ENCODE results near the gene TPP1.

The TPP1 gene

DNA sequence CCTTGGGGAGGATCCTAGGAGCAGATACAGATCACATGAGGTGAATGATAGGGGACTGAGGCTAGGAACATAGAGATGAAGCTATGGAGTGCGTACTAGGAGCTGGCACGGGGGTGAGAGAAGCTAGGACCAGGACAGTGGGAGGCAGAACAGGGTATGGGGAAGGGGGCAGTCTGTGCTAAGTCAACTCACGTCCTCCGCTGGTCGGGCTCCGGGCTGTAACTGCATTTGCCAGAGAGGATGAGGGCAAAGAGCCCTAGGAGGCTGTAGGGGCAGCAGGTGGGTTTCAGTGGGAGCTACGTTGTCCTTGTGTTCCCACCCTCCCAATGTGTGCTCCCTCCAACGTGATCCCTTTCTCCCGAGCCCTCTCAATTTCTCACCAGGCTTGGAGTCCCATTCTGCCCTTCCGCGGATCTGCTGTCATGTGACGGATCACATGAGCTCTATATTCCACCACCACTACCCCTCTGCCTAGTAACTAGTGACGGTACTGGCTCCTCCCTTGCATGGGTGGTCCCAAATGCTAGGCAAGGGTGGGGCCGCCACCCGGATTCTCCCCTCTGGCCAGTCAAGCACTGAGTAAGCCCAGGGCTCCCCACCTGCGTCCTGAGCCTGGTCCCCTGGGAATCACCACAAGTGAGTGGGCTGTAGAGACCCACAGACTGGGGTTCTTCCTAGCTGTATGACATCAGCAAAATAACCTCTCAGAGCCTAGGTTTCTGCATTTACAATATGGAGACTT is at the start of gene TPP1:
Gene TPP1, minus strand, starts transcription at position 419 of the 742 bp plus-strand sequence. Its CDS starts 22 bp downstream, at position 397.
- DNase-seq = peak; percentile 88

DNA sequence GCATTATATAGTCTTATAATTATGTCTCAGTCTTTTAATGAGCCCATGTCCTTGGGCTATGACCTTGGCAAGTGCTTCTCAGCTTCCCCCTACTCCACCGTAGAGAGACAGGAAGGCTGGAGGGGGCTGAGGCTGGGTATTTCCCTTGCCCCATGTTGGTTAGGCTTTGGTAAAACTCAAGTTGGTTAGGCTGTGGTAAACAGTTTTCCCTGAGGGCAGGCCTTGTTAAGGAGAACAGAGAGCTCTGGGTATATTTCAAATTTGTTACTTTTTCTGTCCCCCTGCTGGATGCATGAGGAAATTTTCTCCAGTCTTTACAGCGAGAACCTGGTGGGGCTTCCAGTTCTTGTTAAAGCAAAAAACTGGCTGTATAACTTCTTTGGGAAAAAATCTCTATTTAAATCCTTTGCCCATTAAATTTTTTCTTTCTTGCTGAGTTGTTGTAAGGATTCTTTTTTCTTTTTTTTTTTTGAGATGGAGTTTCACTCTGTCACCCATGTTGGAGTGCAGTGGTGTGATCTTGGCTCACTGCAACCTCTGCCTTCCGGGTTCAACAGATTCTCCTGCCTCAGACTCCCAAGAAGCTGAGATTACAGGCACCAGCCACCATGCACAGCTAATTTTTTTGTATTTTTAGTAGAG is 48.6 kb upstream of the TPP1 start:
- no peak for DNase-seq

DNA sequence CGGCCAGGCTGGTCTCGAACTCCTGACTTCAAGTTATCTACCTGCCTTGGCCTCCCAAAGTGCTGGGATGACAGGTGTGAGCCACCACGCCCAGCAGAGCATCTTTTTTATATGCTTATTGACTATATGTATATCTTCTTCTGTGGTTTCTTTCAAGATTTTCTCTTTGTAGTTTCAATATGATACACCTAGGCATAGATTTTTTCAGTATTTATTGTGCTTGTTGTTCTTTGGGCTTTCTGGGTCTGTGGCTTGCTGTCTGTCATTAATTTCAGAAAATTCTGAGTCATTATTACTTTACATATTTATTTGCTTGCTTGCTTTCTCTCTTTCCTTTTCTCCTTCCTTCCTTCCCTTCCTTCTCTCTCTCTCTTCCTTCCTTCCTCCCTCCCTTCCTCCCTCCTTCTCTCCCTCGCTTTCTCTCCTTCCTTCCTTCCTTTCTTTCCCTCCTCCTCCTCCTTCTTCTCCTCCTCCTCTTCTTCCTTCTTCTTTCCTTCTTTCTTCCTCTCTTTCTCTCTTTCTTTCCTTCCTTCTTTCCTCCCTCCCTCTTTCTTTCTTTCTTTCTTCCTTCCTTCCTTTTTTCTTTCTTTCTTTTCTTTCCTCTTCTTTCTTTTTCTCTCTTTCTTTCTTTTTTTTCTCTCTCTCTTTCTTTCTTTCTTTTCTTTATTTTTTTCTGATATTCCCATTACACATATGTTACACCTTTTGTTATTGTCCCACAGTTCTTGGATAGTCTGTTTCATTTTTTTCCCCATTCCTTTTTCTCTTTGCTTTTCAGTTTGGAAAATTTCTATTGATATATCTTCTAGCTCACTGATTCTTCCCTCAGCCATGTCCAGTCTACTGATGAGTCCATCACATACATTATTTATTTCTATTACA is 47.3 kb upstream of the TPP1 start:
- no peak for DNase-seq

DNA sequence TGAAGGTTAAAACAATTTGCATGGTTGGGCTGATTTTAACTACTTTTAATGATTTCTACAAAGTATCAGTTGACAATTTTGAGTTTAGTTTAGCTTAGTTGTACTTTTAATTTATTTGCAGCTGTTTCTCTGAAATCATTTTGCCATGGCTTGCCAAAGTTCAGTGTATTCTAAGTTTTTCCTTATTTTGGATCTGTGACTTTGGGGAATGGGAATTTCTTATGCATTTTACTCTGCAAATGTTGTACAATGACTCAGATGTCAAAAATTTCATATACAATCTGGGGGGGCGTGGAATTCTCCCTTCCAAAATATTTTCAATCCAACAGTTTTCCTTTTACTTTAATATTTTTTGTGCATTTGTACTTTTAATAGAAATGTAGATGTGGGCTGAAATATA is 45.3 kb upstream of the TPP1 start:
- no peak for DNase-seq

DNA sequence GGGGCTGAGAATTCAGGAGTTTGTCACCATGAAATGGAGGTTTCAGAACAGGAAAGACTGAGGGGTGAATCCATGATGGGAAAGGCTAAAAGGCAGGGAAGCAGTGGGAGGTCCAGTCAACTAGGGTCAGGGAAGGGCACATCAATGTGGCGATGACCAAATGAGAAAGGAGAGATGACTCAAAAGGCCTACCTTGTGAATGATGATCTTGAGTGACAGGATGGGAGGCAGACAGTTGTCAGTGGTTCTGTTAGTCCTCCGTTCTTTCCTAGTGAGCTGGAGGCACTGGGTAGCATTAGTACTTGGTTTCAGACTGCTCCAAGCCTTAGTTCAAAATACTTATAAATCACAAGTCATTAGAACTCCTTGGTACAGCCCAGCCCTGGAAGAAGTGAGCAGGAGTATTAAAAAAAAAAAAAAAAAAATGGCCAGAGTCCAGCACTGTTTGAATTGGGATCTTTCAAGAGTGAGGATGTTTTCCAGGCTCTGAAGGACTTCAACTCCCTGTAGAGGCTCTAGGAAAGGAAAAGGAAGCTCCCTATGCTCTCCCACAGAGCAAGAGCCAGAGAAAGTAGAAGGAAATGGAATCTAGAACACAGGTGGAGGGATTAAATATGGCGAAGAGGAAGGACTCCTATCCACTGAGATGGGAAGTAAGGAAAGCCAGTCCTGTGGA is 44.7 kb upstream of the TPP1 start:
- DNase-seq = no peak

DNA sequence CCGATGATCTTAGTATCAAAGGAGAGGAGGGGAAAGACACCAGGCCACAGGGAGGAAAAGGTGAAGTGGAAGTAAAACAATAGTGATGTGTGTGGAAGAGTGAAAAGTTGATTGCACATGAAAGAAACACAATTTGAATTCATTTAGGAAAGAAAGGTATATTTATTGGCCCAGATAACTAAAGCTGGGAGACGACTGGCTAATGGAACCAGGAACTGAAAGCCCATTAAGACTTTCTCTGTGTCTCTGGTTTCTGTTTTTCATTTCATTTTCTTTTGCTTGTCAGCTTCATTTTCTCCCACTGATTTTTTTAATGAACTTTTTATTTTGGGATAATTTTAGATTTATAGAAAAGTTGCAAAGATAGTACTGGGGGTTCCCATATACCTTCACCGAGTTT is 41.5 kb upstream of the TPP1 start:
- no peak for DNase-seq

DNA sequence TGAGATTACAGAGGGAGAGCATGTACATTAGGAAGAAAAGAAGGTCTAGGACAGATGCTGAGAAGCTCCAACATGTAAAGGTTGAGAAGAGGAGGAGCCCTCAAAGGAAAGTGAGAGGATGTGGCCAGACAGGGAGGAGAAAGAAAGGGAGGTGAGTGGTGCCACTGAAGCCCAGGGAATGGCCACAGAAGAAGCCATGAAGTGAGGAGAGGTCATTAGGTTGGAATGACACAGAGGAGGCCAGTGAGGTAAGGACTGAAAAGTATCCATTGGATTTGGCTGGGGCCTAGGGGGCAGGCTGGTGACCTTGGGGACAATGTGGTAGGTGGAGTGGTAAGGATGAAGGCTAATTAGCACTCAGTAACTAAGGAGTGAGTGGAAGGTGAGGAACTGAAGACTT is 39.4 kb upstream of the TPP1 start:
- no peak for DNase-seq

DNA sequence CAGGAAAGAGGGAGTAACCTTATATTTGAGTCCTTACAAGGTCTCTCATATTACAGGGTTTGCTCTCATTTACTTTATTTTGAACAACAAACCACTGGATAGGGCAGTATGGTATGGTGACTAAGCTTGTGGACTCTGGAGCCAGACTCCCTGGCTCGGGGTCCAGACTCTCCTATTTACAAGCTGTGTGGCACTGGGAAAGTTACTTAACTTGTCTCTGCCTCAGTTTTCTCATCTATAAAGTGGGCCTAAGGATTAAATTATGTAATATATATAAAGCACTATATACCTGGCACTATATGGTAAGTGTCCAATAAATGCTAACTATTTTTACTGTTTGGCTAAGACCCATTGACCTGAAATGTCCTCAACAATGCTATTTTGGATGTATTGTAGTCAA is 38.1 kb upstream of the TPP1 start:
- no peak for DNase-seq

DNA sequence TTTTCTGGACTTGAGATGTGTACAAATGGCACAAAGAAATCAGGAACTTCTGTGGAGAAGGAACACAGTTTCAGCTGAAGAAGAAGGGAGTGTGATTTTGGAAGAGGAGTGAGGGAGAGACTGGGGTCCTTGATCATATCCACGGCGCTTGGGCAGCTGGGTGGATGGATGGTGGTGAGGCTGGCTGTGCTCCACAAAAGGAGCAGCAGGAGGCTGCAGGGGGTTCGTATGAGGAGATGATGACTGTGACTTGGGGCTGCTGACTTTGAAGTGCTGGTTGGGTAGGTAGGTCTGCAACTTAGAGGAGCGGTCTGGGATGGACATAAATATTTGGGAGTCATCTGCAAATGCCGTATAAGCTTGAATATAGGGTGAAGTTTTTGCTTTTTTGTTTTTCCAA is 37.7 kb upstream of the TPP1 start:
- DNase-seq = no peak

DNA sequence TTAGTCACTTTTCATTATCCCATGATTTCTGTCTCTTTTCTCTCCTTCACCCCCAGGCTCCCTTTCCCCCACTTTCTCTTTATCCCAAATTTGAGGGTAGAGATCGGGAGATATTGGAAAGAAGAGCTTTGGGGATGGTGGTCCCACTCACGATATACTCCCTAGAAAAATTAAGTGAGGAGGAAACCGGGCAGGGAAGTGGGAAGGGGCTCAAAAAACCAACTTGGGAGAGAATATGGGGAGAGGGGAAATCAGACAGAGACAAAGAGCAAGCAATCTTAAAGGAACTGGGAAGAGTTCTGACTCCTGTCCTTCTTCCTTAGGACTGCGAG is 37.3 kb upstream of the TPP1 start:
- no peak for DNase-seq

DNA sequence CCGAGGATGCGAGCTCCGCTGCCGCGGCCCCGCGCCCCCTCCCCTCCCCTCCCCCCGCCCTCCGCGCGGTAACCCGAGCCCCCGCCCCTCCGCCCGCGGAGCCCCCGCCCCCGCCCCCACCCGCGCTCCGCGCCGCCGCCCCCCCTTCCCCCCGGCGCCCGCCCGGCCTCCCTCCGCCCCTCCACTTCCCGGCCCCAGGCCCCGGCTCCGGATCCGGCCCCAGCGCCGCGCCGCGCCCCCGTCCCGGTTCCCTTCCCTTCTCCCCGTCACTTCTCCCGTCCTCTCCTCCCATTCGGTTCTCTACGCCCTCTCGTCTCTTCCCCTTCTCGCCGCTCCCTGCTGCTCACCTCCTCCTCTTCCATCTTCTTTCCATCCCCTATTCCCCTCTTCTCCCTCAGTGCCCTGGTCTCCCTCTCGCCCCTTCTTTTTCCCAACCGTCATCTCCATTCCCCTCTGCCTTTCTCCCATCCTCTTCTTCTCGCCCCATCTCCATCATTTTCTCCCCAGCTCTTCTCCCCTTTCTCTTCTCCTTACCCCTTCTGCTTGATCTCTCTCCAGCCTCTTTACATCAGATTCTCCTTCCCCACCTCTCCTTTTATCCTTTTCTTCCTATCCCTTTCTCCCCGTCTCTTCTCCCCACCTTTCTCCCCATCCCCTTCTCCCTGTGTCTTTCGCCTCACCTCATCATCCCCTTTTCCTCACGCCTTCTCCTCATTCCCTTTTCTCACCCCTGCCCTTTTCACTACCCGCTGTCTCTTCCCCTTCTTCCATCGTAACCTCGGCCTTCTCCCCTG is 36.8 kb upstream of the TPP1 start, which contains the start of gene DCHS1:
Gene DCHS1, minus strand, starts transcription at position 20 of the 794 bp plus-strand sequence. CDS start 14,196 bp downstream, outside the sequence.
- no peak for DNase-seq

DNA sequence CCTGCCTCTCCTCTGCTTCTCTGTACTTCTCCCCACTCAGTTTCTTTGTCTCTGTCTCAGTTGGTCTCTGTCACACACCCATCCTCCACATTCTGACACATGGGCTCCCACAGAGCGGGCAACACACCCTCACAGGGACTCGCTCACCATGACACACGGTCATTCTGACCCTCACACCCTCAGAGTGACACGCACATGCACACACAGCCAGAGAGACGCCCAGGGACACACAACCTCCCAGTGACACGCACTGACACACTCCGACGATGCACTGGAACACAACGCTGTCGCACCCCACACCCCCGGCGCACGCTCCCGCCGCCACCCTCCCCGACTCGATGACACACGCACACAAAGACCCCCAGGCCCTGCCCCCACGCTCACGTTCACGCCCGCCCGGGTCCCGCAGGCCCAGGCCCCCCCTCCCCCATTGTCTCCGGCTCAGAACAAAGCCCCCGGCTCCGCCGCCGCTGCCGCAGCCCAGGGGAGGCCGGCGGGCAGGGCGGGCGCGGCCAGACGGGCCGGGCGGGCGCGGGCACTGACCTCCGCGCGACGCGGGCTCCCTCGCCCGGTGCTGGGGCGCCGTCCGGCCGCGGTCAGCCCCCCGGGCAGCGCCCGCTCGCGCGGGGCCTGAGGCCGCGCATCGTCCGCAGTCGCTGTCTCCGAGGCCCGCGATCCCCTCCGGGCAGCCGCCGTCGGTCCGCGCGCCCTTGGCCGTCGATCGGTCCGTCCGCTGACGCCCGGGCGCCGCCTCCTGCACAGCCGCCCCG is 36.0 kb upstream of the TPP1 start:
- no peak for DNase-seq

DNA sequence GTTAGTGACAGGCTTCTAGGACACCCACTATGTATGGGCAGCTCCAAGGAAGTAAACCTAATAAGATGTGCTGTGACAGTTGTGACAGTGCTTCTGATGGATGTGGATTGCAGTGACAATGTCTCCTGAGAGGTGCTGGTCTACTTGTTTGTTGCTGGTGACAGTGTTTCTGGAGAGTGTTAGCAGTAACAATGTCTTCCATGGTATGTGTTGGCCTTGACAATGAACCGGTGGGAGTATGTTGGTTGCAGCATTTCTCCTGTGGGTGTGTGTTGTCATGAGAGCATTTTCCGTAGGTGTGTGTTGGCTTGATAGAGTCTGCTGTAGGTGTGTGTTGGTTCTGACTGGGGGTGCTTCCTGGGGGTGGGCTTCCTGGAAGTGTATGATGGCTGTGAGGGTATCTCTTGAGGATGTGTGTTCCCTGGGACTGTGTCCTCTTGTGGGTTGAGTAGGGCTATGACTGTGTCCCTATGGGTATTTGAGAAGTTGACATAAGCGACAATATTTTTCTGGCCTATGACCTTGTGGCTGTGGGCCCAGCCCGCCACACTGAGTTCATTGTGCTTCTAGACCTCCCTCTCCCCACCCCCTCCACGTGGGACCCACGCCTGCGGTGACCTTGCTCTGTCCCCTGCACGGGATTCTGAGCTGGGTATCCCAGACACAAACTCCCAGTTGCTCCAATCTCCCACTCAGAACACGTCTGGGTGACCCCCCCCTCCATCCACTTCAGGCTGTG is 35.2 kb upstream of the TPP1 start:
- no peak for DNase-seq

DNA sequence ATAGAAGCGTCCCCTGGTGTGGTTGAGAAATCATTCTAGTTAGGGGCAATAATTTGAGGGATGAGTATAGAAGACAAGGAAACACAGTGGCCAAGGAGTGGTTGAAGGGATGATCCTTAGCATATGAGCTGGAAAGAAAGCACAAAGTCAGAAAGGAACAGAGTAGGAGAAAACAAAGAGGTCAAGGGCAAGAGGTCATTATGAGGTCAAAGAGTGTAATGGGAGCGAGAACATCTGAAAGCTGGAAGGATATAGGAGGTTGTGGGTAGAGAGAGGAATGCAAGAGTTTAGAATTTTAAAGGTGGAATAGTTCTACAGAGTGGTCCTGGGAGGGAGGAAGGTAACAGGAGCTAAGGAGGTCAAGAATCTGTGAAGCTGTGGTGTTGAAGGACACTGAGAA is 34.4 kb upstream of the TPP1 start:
- DNase-seq = no peak

DNA sequence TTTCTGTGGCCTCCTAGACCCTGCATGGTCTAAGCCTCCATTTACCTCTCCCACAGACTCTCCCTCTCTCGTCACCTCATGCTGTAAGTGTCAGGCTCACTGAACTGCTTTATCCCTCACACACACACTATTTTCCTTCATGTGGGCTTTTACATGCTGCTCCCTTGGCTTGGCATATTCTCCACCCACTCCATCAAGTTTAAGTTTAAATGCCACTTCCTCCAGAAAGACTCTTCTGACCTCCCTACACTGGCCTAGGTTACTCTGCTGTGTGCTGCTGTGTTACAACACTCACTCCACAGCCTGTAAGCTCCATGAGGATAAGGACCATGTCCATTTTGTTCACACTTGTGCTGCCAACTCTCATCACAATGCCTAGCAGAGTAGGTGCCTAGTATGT is 33.9 kb upstream of the TPP1 start:
- DNase-seq = no peak

DNA sequence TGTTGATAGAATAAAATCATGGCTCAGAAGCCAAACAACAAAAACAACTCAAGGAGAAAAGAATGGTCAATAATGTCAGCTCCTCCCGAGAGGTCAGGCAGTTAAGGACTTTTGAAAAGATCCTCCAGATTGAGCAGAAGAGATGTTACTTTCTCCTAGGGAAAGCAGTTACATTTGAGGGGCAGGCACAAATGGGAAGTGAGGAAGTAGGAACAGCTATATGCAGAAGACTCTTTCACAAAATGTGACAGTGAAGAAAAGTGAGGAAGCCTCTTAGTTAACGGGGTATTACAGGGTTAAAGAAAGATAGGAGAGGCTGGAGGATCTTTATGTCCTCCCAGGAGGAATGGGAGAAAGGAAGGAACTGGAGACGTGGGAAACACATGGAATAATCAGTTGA is 33.0 kb upstream of the TPP1 start:
- no peak for DNase-seq

DNA sequence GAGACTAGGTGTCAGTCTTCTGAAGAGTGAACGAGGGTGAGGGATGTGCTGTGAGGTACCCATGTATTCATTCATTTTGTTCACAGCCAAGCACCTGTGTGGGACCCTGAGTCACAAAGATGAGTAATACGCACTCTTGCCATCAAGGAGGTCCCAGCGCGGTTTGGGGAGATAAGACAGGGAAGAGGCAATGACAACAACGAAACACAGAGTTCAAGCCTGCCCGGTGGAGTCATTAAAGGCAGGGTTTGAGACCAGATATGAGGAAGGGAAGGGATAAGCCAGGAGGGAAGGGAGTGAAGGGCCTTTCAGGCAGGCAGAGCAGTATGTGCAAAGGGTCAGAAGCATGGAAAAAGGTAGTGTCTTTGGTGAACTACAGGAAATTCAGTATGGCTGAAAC is 31.8 kb upstream of the TPP1 start:
- DNase-seq = no peak

DNA sequence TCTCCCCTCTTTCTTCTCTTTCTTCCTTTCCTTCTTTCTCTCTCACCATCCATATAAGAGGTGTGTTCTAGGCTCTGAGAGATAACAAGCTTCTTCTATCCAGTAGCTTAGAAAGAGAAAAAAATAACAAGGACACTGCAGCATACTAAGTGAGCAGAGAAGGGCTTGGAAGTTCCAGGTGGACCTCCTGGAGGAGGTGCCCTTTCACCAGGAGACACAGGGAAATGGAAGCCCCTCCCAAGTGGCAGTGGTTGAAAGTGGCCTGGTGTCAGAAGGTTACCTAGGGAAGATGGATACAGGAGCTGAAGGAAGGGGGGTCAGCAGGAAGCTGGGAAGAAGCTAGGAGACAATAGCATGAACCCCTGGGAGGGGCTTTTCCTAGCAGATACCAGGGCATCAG is 30.9 kb upstream of the TPP1 start:
- no peak for DNase-seq

DNA sequence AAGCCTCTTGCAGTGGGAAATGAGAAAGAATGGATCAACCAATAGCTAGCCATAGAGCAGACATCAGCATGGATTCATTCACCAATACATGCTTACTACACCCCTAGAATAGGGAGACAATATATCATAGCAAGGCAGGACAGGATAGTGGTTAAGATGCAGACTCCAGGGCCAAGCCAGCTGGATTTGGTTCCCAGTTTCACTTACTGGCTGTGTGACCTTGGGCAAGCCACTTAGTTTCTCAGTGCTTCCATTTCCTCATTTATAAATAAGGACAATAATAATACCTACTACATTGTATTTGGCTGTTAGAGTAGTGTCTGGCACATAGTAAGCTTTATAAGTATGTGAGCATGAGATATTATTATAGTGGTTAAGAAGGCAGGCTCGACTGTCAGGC is 29.3 kb upstream of the TPP1 start:
- no peak for DNase-seq

DNA sequence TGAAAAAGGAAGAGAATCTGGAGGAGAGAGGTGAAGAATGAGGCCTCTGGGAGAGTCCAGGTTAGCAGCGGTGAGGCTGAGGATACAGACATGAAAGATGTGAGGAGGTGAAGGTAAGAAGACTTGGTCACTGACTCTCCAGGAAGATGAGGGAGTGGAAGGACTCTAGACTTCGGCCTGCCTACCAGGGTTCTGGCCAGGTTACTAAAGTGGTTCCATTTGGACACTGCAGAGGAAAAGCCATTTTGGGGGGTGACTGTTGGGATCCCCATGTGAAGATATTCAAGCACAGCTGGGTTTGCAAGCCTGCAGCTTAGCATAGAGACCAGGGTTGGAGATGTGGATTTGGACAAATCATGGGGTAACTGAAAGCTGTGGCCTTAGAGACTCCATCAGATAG is 28.6 kb upstream of the TPP1 start:
- no peak for DNase-seq
